Right lobe of liver (tissue), 6 donors: Measurements from ENCODE around the gene MYH10. TPM values are rescaled to one million over a fixed set of nuclear protein-coding genes. Genes with fewer than 3 reads are reported as not detected.

ENCODE experiments used
- ATAC-seq, 4 donors: fragments of 200-7000 bp; cut with Tn5 transposase; one replicate each; pipeline ENCODE4 v1.9.1; 2020; ENCODE audit warnings: mild to moderate bottlenecking in 4 of 4, moderate library complexity in 4 of 4
- DNase-seq, 3 donors: peaks; one replicate each; pipeline ENCODE4 v3.0.0-alpha.2; 2020
- H3K27ac ChIP-seq, 3 donors: fragments of 200-600 bp; one replicate each; pipeline ENCODE4 v1.8.0; 2022
- H3K27me3 ChIP-seq, 2 donors: fragments of 200-600 bp; one replicate each; pipeline ENCODE4 v1.8.0; 2022
- H3K36me3 ChIP-seq, 4 donors: fragments of 200-600 bp; sonication (generic) in 1 of 4; one replicate each; pipeline versions ENCODE4 v1.5.1 to v1.8.0; 2017 to 2022; ENCODE audit warnings: control low read depth in 1 of 4
- H3K4me1 ChIP-seq, 4 donors: fragments of 200-600 bp; sonication (generic) in 1 of 4; one replicate each; pipeline versions ENCODE4 v1.5.1 to v1.8.0; 2017 to 2022; ENCODE audit warnings: control low read depth in 1 of 4
- H3K4me3 ChIP-seq, 3 donors: fragments of 200-600 bp; one replicate each; pipeline ENCODE4 v1.8.0; 2022
- H3K9me3 ChIP-seq, 4 donors: fragments of 200-600 bp; sonication (generic) in 1 of 4; one replicate each; pipeline versions ENCODE4 v1.5.1 to v1.8.0; 2017 to 2022; ENCODE audit warnings: control low read depth in 1 of 4
- POLR2A ChIP-seq: fragments of 450-650 bp; IDR thresholded peaks from one replicate; pipeline ENCODE4 v1.6.1; 2017; ENCODE audit warnings: antibody characterized with exemption, mild to moderate bottlenecking
- WGBS: methylation state at CpG from one replicate; pipeline ENCODE4 v1.1.6; 2018; ENCODE audit warnings: low coverage, low lambda C conversion rate; ENCODE audit not compliant: insufficient coverage; ENCODE audit errors: missing lambda C conversion rate; 5-methylcytosine and 5-hydroxymethylcytosine counted together
- intact Hi-C, 2 donors: fragments of 100-400 bp; cut with DNase I; formaldehyde crosslinking; loops; one replicate each; pipeline versions ENCODE4 v1.11.2 to v1.14.1; 2022
- total RNA-seq, 6 experiments: library from RNA; depleted of rRNA in 2 of 6; stranded (reverse); fragments of >200 nt in 2 of 6; fragmentation: NEBNext Ultra II Directional in 3 of 6; extraction: Animal tissue kit (Norgen Biotek cat#: 25700) in 3 of 6; gene quantifications; one replicate each; pipeline versions ENCODE4 v1.1.0 to v1.2.4, GENCODE V29; 2016 to 2023
- TF ChIP-seq, protein P1 (sequence below), 4 donors: fragments of 200-600 bp in 3 of 4; fragments of 450-650 bp in 1 of 4; IDR thresholded peaks; one replicate each; pipeline versions ENCODE4 v1.5.1 to v1.8.0; 2016 to 2022; ENCODE audit warnings: antibody characterized with exemption in 4 of 4, mild to moderate bottlenecking in 2 of 4
- donor health status: DM: no; HTN: yes; CAD: no.
- donor health status: DM: no; HTN: no; CAD: no.
- donor health status: DM: no; HTN: no; CAD: no.
- donor health status: DM: no; HTN: yes; CAD: no.
- donor health status: DM: no; HTN: yes; CAD: no.

MYH10 gene
- total RNA-seq, 6 experiments from 2014 or later, result 19.8 to 32.9 (median 24.3) TPM

DNA sequence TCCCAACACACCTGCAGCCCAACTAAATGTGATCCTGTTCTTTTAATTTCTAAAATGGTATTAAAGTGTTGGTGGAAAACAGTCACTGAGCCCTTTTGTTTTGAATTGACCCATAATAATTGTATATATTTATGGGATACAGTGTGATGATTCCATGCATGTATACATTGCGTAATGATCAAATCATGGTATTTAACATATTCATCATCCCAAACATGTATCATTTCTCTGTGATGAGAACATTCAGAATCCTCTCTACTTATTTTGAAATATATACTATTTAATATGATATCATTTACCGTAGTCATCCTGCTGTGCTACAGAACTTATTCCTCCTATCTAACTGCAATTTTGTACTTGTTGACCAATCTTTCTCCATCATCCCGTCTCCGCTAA, 14.0 kb upstream of the MYH10 start:
- H3K36me3 ChIP-seq, result no peaks in the 10 kb centered on the region
- no peak overlapping the region for H3K4me3 ChIP-seq
- ATAC-seq (no peak), DNase-seq (no peak)
- H3K27me3 ChIP-seq, result no peaks in the 10 kb centered on the region
- H3K9me3 ChIP-seq, result no peaks in the 10 kb centered on the region
- H3K4me1 ChIP-seq, result no peaks in the 10 kb centered on the region
- TF ChIP-seq, protein P1, sequence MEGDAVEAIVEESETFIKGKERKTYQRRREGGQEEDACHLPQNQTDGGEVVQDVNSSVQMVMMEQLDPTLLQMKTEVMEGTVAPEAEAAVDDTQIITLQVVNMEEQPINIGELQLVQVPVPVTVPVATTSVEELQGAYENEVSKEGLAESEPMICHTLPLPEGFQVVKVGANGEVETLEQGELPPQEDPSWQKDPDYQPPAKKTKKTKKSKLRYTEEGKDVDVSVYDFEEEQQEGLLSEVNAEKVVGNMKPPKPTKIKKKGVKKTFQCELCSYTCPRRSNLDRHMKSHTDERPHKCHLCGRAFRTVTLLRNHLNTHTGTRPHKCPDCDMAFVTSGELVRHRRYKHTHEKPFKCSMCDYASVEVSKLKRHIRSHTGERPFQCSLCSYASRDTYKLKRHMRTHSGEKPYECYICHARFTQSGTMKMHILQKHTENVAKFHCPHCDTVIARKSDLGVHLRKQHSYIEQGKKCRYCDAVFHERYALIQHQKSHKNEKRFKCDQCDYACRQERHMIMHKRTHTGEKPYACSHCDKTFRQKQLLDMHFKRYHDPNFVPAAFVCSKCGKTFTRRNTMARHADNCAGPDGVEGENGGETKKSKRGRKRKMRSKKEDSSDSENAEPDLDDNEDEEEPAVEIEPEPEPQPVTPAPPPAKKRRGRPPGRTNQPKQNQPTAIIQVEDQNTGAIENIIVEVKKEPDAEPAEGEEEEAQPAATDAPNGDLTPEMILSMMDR (IDR thresholded peaks at IDR 0.05), result no peak
- TF ChIP-seq POLR2A, result no peak
- intact Hi-C loops, result no loop called here
- 98% methylated on average over 4 of the region's 4 CpGs for WGBS
- no peak overlapping the region for H3K27ac ChIP-seq

- H3K36me3 ChIP-seq, result no peaks in the 10 kb centered on the region
- no peaks in the 10 kb centered on the region for H3K4me1 ChIP-seq
- H3K4me3 ChIP-seq, result no peak overlapping the region
- H3K27ac ChIP-seq, result no peak overlapping the region
- intact Hi-C loops, result no loop called here
- no peaks in the 10 kb centered on the region for H3K27me3 ChIP-seq
- ATAC-seq (peak in 2 of 4 donors; percentile 41 to 80), DNase-seq (no peak)
- 58% methylated on average over 9 of the region's 11 CpGs for WGBS
- TF ChIP-seq, protein P1 (IDR thresholded peaks at IDR 0.05), result no peak
- no peak for TF ChIP-seq POLR2A
- H3K9me3 ChIP-seq, result no peaks in the 10 kb centered on the region
Measured at GRCh38 chr17:8643855-8644506, 13.5 kb upstream of the MYH10 start.

DNA sequence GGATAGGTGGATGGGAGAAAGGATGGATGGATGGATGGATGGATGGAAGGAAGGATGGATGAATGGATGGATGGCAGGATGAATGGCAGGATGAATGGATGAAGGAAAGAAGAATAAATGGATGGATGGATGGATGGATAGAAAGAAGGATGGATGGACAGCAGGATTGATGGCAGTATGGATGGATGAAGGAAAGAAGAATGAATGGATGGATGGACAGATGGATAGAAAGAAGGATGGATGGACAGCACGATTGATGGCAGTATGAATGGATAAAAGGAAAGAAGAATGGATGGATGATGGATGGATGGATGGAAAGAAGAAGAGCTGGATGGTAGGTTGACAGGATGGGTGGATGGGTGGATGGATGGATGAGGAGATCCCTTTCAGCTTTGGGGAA, 9.2 kb upstream of the MYH10 start:
- no peak for ATAC-seq
- H3K4me3 ChIP-seq, result no peak overlapping the region
- intact Hi-C loops, result no loop called here
- no peak for TF ChIP-seq POLR2A
- TF ChIP-seq, protein P1 (IDR thresholded peaks at IDR 0.05), result no peak
- H3K27ac ChIP-seq, result no peak overlapping the region
- WGBS, result 67% methylated on average over 1 of the region's 1 CpG
- no peaks in the 10 kb centered on the region for H3K9me3 ChIP-seq
- H3K27me3 ChIP-seq, result no peaks in the 10 kb centered on the region
- no peaks in the 10 kb centered on the region for H3K36me3 ChIP-seq
- H3K4me1 ChIP-seq, result no peaks in the 10 kb centered on the region
- DNase-seq, result no peak

DNA sequence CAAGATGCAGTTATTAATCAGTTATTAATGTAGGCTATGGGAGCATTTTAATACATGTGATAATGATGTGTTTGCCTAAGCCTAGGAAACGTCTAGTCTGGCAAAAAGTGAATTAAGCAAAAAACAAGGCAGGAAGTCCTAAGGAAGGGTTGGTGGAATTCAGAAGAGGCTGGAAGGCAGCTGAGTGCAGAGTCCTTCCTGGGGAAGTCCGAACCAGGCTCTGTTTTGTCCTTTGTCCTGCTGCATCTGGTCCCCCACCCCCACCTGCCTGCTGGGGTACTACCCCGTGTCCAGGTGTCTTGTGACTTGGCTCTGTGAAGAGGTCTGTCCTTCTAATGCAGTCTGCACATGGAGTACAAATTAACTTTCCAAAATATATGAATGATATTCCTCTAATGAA, 1.5 kb upstream of the MYH10 start:
- TF ChIP-seq, protein P1 (IDR thresholded peaks at IDR 0.05), result no peak
- TF ChIP-seq POLR2A, result no peak
- DNase-seq (peak in 2 of 3 donors; percentile 32 to 58), ATAC-seq (peak in 1 of 4 donors; percentile 3)
- 7% methylated on average over 2 of the region's 3 CpGs for WGBS
- H3K36me3 ChIP-seq, result no peaks in the 10 kb centered on the region
- intact Hi-C loops, result no loop called here
- H3K4me1 ChIP-seq, result peaks cover 0 to 10% (median 0%) of the 10 kb centered on the region in 4 donors
- H3K27me3 ChIP-seq, result no peaks in the 10 kb centered on the region
- peak overlapping the region in 1 of 3 donors; percentile 74 for H3K4me3 ChIP-seq
- H3K9me3 ChIP-seq, result no peaks in the 10 kb centered on the region
- peak overlapping the region in 1 of 3 donors; percentile 83 for H3K27ac ChIP-seq
